WTC11 (cell line): ENCODE measurements around the gene TRMT44.

Experiments
- ATF2 ChIP-seq: sonication (generic); formaldehyde crosslinking; IDR thresholded peaks from 2 replicates; pipeline ENCODE4 v1.8.1; 2022; ENCODE audit warnings: low read depth, missing genetic modification reagents, borderline replicate concordance
- ATF3 ChIP-seq: sonication (generic); formaldehyde crosslinking; conservative IDR thresholded peaks from 2 replicates; pipeline ENCODE4 v1.8.1; 2022; ENCODE audit warnings: mild to moderate bottlenecking, missing genetic modification reagents
- CTCF ChIP-seq: fragments of 200-600 bp; IDR thresholded peaks from 2 replicates; pipeline ENCODE4 v1.8.0; 2022; ENCODE audit warnings: antibody characterized with exemption
- E2F1 ChIP-seq: sonication (generic); formaldehyde crosslinking; IDR thresholded peaks from 2 replicates; pipeline ENCODE4 v1.8.0; 2022; ENCODE audit warnings: mild to moderate bottlenecking, missing genetic modification reagents
- IRF2 ChIP-seq: sonication (generic); formaldehyde crosslinking; IDR thresholded peaks from 2 replicates; pipeline ENCODE4 v1.8.0; 2022; ENCODE audit warnings: low read depth, missing genetic modification reagents, borderline replicate concordance
- JUN ChIP-seq: sonication (generic); formaldehyde crosslinking; IDR thresholded peaks from 2 replicates; pipeline ENCODE4 v1.8.0; 2023; ENCODE audit warnings: mild to moderate bottlenecking, missing genetic modification reagents
- NFYB ChIP-seq: sonication (generic); formaldehyde crosslinking; conservative IDR thresholded peaks from 2 replicates; pipeline ENCODE4 v1.8.0; 2022; ENCODE audit warnings: low read depth, missing genetic modification reagents
- TEAD4 ChIP-seq: sonication (generic); formaldehyde crosslinking; IDR thresholded peaks from 2 replicates; pipeline ENCODE4 v1.8.0; 2022; ENCODE audit warnings: mild to moderate bottlenecking, missing genetic modification reagents
- USF2 ChIP-seq: sonication (generic); formaldehyde crosslinking; IDR thresholded peaks from 2 replicates; pipeline ENCODE4 v1.8.1; 2023; ENCODE audit warnings: mild to moderate bottlenecking, missing genetic modification reagents, moderate library complexity
- ZNF121 ChIP-seq: sonication (generic); formaldehyde crosslinking; IDR thresholded peaks from 2 replicates; pipeline ENCODE4 v1.8.0; 2023; ENCODE audit warnings: missing genetic modification reagents

- TF ChIP-seq E2F1 (CRISPR knock-in tag), result no peak
- no peak for TF ChIP-seq CTCF
- TF ChIP-seq IRF2 (CRISPR knock-in tag), result no peak
- TF ChIP-seq ATF2 (CRISPR knock-in tag), result no peak
- no peak for TF ChIP-seq JUN (CRISPR knock-in tag)
- no peak for TF ChIP-seq NFYB (CRISPR knock-in tag)
- no peak for TF ChIP-seq ATF3 (CRISPR knock-in tag)
- TF ChIP-seq TEAD4, result no peak
- TF ChIP-seq ZNF121 (CRISPR knock-in tag), result no peak
- TF ChIP-seq USF2 (CRISPR knock-in tag), result no peak
These were observed 31.6 kb downstream of the TRMT44 start for GRCh38 chr4:8472158-8472688.
